Measurements from ENCODE around the gene KIAA1217.

The KIAA1217 gene

DNA sequence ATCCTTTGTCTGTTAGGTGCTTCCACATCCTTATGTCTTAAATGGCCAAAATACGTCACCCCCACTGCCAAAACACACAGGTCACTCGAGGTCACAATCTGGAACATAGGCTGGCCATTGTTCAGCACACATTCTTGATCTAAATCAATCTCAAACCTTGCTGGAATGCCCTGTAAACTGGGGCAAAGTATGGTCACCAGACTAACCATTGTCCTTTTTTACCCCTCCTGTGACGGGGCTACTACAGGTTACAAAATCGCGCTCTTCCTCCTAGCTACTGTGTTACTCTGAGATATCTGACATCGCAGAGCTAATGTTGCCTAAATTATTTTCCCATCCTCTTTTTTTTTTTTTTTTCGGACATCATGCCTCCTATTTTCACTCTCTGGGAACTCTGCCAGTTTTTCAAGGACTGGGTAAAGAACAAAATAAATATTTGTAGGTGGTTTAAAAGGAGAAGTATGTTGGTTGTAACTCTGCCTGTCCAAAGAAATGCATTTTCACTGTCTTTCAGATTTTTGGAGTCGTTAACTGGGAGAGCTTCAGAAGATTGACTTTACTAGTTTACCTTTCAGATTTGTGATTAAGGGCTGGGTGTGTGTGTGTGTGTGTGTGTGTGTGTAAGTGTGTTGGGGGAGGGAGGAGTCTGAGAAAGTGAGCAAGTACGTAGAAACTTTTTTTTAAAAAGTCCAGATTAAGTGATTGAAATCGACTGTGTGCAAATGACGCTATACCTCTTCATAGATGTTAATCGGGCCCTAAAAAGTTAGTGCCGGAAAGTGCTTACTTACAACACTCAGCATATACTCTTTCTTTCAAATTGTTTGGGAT lies 942 bp upstream of the KIAA1217 start:
- DNase-seq: no peak

DNA sequence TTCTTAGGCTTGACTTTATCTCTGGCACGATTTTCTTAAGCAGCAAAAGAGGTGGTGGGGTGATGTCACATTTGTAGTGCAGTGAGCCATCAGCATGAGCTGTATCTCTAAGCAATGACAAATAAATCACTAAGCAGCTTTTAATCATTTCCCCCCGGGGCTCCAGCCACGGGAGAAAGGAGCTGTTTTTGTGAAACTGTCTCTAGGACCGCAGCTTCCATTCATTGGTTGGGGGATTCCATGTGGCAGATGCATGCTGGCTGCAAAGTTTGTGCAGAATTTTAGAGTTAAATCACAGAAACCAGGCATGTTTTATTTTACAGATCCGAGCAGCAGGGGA lies 464 bp downstream of the KIAA1217 start:
- no peak for DNase-seq

DNA sequence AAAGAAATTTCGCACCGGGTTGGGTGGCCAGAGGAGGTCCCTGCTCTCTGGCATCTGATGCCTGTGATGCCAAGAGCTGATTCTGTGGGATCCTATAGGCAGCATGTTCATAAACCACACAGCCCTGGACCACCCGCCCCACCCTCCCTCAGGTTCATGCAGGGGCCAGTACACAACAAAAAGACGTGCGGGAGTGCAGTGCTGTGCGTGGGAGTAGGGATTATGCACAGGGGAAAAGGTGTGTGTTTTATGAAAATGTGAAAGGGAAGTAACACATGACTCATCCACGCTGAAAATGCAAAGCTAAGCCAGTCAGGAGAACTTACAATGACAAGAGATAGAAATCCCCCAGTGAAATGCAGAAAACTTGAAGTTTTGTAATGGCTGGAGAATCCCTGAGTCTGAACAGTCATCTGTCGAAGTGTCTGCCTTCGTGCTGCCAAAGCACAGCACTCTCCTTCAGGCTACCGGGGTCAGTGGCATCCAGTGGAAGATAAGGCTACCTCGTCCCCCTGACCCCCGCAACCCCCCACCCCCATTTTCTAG lies 1.1 kb downstream of the KIAA1217 start:
- no peak for DNase-seq

DNA sequence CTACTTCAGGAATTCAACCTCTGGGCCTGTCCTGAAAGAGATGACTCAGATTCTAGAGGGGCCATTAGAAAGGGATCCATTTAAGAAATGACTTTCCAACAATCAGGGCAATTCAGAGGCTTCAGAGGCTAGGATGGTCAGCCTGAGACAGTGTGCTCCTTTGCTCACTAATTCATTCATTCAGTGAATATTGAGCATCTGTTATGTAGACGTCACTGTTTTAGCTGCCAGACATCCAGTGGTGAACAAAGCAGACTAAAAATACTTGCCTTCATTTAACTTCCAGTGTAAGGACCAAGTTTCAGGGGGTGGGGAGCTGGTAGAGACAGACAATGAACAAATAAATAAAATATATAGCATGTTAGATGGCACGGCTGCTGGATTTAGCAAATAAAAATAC lies 1.6 kb downstream of the KIAA1217 start:
- no peak for DNase-seq

DNA sequence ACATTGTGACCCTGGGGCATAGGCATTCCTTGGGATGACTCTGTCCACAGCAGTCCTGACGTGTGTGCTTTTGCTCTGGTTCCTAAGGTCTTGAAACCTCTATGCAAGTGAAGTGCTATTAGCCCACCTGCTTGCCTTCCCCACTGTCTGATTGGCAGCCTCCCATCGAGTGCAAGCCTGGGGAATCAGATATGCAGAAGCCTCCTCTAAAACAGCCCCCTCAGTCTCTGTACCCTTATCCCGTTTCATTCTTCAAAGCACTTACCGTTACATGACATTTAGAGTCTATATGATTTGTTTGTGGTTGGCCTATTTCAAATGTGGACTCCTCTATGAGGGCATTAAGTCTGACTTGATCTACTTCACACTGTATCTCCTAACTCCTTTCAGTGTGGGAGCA lies 4.3 kb downstream of the KIAA1217 start:
- DNase-seq: no peak

DNA sequence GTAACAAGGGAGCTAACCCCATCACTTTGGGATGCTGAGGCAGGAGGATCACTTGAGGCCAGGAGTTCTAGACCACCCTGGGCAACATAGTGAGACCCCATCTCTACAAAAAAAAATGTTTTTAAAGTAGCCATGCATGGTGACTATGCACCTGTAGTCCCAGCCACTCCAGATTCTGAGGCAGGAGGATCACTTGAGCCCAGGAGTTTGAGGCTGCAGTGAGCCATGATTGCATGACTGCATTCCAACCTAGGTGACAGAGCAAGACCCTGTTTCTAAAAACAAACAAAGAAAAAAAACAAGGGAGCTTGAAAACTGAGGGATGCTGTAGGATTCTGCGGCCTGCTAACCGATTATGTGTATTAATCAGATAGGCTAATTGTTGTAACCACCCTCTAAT lies 4.9 kb downstream of the KIAA1217 start:
- no peak for DNase-seq

DNA sequence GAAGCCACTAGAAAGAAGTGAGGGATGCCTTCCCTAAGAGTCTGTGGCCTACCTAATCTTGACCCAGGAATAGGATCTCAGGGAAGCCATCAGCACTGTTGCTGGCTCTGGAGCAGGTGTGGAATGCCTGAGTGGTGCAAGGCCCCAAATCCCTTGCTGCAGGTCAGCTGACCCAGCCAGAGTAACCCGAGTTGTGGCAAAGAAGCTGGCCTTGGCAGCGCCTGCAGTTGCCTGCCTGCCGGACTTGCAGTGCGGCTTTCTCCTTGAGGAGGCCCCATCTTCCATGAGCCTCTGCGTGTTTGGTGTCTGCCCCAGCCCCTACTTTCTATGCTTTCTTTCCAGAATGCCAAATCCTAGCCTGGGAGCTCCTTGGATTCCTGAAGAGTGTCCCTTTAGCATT lies 5.8 kb downstream of the KIAA1217 start:
- DNase-seq: no peak

DNA sequence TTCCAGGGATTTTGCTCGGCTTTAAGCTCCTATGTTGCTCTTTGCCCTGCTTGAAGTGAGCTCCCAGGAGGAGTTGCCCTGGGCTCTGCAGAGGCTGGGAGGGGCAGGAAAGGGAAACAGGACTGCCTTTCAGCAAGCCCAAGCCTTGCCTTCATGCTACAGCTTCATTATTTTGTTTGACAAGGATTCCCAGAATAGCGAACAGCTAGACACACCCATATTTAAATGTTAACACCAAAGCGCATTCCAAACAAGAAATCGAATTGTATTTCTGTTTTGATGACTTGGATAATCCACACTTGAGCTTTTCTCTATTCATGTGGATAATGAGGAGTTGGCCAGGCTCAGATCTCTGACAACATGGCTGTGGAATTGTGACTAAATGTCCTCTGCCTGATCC lies 6.3 kb downstream of the KIAA1217 start:
- DNase-seq: no peak

DNA sequence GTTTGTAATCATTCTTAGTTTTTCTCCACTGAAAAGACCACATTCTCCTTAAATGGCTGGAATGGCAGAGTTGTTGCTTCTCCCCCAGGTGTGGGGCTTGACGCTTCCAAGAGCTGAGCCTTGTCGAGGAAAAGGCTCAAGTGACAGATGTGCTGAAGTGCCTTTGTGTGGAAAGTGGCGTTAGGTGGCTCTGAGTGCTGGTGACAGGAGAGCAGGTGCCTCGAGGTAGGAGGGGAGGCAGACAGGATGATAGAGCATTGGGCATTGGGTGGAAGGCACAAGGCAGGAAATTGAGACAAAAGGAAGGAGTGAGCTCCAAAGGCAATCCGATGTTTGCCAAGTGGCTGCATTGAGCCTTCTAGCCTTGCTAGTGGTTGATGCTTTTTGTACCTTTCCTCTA lies 6.7 kb downstream of the KIAA1217 start:
- DNase-seq: no peak

DNA sequence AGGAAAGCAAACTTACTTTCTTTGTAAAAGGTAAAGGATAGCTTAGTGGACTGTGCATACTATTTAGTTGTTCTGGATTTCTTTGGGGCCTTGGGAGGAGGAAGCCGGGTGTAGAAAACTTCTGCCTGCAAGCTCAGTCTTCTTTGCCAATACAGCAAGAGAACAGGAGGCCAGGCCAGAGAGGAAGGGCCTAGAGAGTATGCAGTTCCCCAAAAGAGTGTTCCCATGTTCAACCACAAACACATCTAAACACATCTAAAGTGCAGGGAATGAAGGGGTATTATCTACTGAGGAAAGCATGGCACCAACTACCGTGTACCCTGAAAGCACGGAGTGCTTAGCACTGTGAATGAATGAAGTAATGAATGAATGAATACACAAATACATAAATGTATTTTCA lies 11.0 kb downstream of the KIAA1217 start:
- no peak for DNase-seq

DNA sequence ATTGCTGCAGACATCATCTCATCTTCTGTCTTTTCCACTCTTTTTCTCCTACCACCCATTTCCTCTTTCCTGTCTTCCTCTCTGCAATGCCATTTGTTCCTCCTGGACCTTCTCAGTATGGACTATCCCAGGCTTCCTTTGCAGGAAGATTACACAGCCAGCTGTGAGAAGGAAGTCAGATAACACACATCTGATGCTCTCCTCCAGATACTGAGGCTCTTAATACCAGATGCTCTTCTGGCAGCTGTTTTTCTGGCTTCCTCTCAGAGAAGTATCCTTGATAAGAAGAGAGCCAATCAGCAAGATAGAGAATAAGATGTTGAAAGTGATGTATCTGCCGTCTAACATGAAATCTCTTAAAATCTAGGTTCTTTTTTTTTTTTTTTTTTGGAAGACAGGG lies 14.4 kb downstream of the KIAA1217 start:
- no peak for DNase-seq

DNA sequence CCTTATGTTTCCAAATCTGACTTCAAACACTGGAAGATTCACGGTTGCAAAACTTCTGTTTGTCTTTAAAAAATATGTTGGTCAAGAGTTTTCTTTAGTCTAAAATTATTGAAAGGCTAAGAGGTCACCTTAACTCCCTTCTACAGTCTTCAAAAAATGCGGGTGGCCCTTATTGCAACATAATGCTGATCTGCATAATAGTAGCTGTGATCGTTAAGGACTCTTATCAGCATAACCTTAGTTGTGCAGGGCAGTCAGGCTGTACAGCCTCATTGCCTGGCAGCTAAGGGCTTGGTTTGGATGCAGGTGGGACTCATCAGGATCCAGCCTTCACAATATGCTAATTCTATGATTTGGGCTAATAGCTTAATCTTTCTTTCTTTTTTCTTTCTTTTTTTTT lies 15.0 kb downstream of the KIAA1217 start:
- no peak for DNase-seq

DNA sequence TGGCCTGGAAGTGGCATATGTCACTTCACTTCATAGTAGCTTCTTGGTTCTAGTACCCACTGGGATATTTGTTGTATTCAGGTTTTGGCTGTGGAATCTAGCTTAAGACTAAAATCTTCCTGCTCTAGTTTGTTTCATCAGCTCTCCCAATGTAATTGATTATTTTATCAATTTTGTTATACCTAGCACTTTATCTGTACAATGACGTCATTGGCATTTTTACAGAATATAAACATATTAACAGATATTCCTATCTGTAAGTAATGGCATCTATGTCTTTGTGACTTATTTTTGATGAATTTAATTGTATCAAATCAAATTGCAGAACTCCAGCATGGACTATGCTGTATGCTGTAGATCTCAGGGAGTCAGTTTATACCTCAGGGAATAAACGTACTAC lies 19.7 kb downstream of the KIAA1217 start:
- DNase-seq: no peak

DNA sequence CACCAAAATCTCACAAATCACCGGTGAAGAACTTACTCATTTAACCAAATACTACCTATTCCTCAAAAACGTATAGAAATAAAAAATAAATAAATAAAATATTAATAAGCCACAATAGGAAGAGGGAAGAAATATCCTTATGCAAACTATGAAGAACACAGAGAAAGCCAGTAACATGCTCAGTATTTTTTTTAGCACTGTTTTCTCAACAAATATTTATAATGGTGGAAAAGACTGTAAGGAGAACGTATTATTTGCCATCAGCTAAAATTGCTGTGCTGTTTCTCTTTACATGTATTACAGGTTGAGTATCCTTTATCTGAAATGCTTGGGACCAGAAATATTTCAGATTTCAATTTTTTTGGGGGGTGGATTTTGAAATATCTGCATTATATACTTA lies 21.0 kb downstream of the KIAA1217 start:
- no peak for DNase-seq

DNA sequence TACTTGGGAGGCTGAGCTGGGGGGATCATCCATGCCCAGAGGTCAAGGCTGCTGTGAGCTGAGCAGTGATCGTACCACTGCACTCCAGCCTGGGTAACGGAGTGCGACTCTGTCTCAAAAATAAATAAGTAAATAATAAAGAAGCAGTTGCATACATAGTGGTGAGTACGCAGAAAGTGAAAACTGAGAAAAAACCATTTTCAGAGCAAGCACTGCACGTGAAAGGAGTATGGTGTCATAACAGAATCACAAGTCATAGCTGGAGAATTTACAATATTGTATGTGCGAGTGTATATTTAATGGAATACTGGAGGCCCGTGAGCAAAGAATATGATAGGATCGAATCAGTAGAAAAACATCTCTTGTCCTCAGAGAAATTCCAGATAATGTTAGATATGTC lies 22.3 kb downstream of the KIAA1217 start:
- DNase-seq: no peak

DNA sequence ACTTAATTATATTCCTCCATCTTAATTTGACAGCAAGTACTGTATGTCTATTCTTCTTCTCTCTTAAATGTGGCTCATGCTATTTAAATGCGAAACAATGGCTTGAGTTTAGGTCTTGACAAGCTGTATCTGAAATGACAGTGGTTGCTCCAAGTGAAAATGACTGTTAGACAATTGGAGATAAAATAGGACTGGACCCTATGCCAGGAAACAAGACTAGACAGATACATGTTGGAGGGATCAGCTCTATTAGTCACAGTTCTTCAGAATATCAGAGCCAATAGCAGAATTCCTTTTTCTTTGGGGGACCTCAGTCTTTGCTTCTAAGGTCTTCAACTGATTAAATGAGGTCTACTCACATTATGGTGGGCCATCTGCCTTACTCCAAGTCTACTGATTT lies 25.8 kb downstream of the KIAA1217 start:
- DNase-seq: no peak

DNA sequence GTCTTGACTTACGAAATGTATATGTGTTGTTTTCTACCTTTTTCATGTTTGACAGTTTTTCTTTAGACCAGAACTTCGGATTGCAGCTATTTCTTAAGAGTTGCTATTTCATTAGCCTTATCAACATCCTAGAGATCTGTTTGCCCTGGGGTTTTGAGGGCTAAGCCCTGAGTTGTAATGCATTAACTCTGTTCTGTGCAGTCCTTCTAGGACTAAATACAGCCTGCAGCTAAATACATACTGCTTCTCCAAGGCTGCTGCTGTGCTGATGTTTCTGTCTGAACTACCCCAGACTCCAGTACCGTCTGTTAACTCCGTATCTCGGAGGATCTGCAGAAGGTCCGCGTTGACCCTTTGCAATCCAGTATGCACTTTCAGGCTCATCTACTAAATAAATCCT lies 26.5 kb downstream of the KIAA1217 start:
- DNase-seq: no peak

DNA sequence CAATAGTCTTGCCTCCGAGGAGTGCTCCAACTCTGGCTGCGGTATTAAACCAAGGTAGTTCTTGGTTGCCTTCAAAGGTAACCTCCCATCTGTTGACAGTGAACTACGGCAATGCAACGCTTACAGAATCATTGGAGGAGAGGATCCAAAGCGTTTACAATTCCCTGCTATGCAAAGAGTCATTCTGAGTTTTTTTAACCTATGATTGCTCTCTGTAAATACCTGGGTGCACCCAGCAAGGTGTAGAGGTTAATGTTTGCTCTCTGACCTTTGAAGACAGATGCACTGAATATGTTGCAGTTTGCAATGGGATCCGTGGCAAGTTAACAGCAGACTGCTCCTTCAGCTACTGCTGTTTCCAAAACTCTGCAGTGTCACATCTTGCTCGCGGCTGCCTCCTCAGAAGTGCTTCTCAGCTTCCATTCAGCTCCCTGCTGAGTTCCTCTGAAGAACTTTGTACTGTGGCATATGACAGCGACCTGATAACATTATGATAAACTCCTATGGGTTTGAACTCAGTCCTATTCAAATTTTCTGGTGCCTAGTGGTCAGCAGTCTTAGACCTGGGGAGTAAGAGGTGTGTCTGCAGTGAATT lies 29.0 kb downstream of the KIAA1217 start:
- DNase-seq: no peak

DNA sequence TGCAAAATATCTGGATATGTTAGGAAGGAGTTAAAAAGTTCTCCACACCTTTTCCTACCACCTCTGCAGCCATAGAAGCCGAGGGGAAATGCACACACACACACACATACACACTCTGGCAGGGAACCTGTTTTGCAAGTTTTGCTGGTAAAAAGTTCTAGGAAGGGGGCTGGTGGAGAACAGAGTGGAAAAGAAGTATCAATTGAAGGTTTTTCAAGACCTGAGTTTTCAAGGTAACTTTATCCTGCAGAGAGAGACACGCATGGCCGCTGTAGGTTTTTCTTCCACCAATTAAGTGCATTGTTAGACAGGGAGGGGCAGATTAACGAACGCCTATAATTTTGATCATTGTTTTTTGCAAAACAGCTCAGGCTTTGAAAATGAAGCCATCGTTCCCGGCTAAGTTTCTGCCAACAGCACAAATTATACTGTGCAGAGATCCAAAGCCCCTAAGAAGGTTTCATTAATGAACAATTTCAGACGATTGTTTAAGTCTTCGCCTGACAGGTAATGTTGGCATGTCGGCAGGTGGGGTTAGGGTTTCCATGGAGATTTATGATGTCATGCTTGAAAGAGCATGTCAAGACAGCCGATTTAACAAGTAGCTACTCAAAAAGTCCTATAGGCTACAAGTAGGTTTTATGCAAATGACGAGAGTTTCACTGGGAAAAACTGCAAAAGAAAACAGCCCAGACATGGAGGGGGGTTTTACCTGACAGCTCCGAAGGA lies 29.7 kb downstream of the KIAA1217 start:
- DNase-seq: no peak

DNA sequence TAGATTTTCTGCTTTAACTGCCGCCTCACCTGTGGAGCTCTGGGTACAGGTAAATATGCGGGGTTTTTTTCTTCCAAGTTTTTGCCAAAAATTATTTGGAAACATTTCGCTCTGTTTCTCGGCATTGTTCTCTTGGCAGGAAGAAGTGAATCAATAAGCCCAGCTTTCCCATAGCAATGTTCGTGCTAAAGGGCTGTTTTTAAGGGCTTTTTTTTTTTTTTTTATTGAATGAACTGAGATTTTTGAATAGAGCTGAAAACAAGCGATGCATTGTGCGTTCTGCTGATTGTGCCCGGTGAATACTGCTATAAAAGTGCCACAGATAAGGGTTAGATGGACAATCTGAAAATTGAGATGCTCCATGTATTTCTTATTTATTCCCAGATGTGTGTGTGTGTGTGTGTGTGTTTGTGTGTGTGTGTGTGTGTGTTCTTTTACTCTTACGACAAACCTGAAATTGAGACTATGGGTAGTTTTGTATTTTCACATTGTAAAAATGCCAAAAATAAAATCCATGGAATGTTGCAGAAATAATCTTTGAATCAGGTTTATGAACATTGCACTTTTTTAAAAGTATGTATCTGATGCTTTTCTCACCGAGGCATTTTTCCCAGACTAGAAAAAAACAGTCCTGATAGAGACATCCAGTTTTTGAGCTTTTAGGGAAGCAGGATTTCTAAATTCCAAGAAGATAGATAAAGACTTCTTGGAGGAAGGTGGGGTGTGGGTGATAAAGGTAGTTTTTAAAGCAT lies 30.5 kb downstream of the KIAA1217 start:
- no peak for DNase-seq

DNA sequence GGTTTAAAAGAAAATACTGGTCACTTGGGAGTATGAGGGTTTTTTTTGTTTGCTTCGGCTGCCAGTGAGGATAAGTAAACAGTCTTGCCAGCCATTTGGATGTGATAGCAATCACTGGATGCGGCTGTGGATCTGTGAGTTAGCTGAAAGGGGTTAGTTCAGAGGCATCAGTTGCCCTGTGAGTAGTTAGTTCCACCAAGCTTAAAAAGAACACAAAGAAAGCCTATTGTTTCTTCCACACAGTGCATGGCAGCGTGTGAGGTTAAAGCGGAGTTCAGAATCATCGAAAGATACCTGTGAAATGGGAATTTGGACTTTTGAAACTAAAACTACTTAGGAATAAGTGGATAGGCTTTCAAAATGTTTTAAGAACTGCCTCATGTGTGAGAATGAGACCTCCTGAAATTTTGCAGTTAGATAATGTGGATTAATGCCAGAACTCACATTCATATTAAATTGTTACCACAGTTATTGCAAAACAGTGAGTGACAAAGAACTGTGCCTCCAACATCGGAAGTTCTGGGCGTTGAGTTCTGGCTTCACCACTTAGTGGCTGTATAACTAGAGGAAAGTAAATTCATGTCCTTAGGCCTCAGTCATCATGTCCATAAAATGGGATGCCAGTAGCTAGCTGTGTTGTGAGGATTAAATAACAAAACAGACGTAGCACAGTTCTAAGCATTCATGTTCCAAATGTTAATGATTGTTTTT lies 31.3 kb downstream of the KIAA1217 start:
- no peak for DNase-seq

DNA sequence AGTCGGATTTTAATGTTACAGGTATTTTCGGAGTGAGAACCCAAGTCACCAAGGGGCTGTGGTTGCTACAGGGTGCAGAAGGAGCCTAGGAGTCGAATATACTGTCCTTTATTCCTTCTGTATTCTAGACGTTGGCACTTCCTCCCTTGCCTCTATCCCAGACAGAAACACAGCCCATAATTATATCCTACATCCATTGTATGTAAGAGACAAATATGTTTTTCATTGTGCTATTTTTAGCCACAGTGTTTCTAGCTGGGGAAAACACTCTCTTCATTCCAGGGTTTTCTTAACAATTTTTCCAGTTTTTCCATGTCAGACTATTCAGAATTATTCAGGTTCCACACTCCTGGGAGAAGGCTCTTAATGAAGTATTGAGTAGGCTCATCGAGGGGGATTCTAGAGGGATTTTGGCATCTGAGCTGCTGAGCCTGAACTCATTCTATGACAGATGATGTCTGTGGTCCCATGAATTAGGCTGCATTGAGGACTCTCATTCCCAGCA lies 32.6 kb downstream of the KIAA1217 start:
- DNase-seq: no peak

All from GOT3 (cell line).